Activated CD4-positive, alpha-beta memory T cell treated with anti-CD3 and anti-CD28 coated beads, Interleukin-2, amount 10 ng/mL, durations not matched to agents 7 days and 5 days (primary cell): ENCODE results near the gene CDH23. TPM values are rescaled to one million over a fixed set of nuclear protein-coding genes. Genes with fewer than 3 reads are reported as not detected.
"Not testable (repeated sequence)": the region's sequence is repeated elsewhere in the genome, so short reads cannot be mapped to it uniquely, and the experiment has no call there.

Source experiments
- CTCF ChIA-PET: fragments of 350-600 bp; sonication (Branson Sonifier 250); formaldehyde crosslinking; loops from one replicate; lab custom pipeline; 2021; ENCODE audit warnings: antibody characterized with exemption, inconsistent platforms; lab: Charles Lee
- POLR2A ChIA-PET: fragments of 350-600 bp; sonication (Branson Sonifier 250); formaldehyde crosslinking; loops from one replicate; lab custom pipeline; 2021; ENCODE audit warnings: antibody characterized with exemption; lab: Charles Lee
- DNase-seq: peaks from one replicate; pipeline ENCODE4 v3.0.0-alpha.2; 2020
- H3K27ac Mint-ChIP-seq: one replicate; pipeline ENCODE4 v1.8.0; 2021; ENCODE audit warnings: mild to moderate bottlenecking, mixed read lengths
- H3K27me3 Mint-ChIP-seq: one replicate; pipeline ENCODE4 v1.8.0; 2021; ENCODE audit warnings: mixed read lengths
- H3K36me3 Mint-ChIP-seq: one replicate; pipeline ENCODE4 v1.8.0; 2021; ENCODE audit warnings: low read depth, mixed read lengths
- H3K4me1 Mint-ChIP-seq: one replicate; pipeline ENCODE4 v1.8.0; 2021; ENCODE audit warnings: mixed read lengths
- H3K4me3 Mint-ChIP-seq: one replicate; pipeline ENCODE4 v1.8.0; 2021; ENCODE audit warnings: mild to moderate bottlenecking, mixed read lengths
- H3K9me3 Mint-ChIP-seq: one replicate; pipeline ENCODE4 v1.8.0; 2021; ENCODE audit warnings: mixed read lengths
- total RNA-seq, 2 experiments: library from RNA; stranded (reverse); gene quantifications; one replicate each; pipeline ENCODE4 v1.2.3, GENCODE V29; 2021

The CDH23 gene
- 1 to 10 TPM; 1.3 TPM for total RNA-seq

- POLR2A ChIA-PET = no interaction called here
- no peaks in the 10 kb centered on the region for H3K36me3 Mint-ChIP-seq
Observed at GRCh38 chr10:71396711-71397295, at the start of gene CDH23. TSS of gene CDH23 (plus strand) at chr10:71396920. CDS start at chr10:71439832, 42,912 bp downstream.

GRCh38 chr10:71347587-71348395 is 48.9 kb upstream of the CDH23 start:
- Mint-ChIP-seq H3K4me3 (no peak overlapping the region), H3K4me1 (no peaks in the 10 kb centered on the region), H3K27me3 (no peaks in the 10 kb centered on the region), H3K36me3 (no peaks in the 10 kb centered on the region), H3K27ac (no peak overlapping the region), H3K9me3 (no peaks in the 10 kb centered on the region)
- CTCF ChIA-PET = no interaction called here
- POLR2A ChIA-PET = no interaction called here
- no peak for DNase-seq

More at GRCh38 chr10:71396711-71397295, at the start of gene CDH23:
- Mint-ChIP-seq H3K27ac (no peak within 1 kb of the TSS), H3K4me3 (no peak within 1 kb of the TSS), H3K4me1 (peaks cover 8% of the 10 kb centered on the region), H3K9me3 (no peaks in the 10 kb centered on the region), H3K27me3 (peaks cover 66% of the 10 kb centered on the region)
- CTCF ChIA-PET = no interaction called here
- DNase-seq = no peak

GRCh38 chr10:71348850-71349249 is 47.9 kb upstream of the CDH23 start:
- DNase-seq = no peak
- no peaks in the 10 kb centered on the region for H3K4me1 Mint-ChIP-seq
- no peaks in the 10 kb centered on the region for H3K36me3 Mint-ChIP-seq
- no peaks in the 10 kb centered on the region for H3K27me3 Mint-ChIP-seq
- CTCF ChIA-PET = no interaction called here
- no peak overlapping the region for H3K27ac Mint-ChIP-seq
- no peak overlapping the region for H3K4me3 Mint-ChIP-seq
- POLR2A ChIA-PET = no interaction called here
- no peaks in the 10 kb centered on the region for H3K9me3 Mint-ChIP-seq

GRCh38 chr10:71349406-71349805 is 47.3 kb upstream of the CDH23 start:
- H3K27me3 Mint-ChIP-seq = no peaks in the 10 kb centered on the region
- H3K4me3 Mint-ChIP-seq = no peak overlapping the region
- ChIA-PET POLR2A (no interaction called here), CTCF (no interaction called here)
- no peaks in the 10 kb centered on the region for H3K4me1 Mint-ChIP-seq
- no peaks in the 10 kb centered on the region for H3K36me3 Mint-ChIP-seq
- H3K9me3 Mint-ChIP-seq = no peaks in the 10 kb centered on the region
- no peak for DNase-seq
- no peak overlapping the region for H3K27ac Mint-ChIP-seq

- POLR2A ChIA-PET = no interaction called here
- no peak overlapping the region for H3K27ac Mint-ChIP-seq
- no peaks in the 10 kb centered on the region for H3K9me3 Mint-ChIP-seq
- no peak overlapping the region for H3K4me3 Mint-ChIP-seq
- H3K36me3 Mint-ChIP-seq = no peaks in the 10 kb centered on the region
- no peak for DNase-seq
- H3K4me1 Mint-ChIP-seq = no peaks in the 10 kb centered on the region
- CTCF ChIA-PET = no interaction called here
- H3K27me3 Mint-ChIP-seq = no peaks in the 10 kb centered on the region
Observed at GRCh38 chr10:71351087-71351486, 45.6 kb upstream of the CDH23 start.

- Mint-ChIP-seq H3K4me3 (no peak overlapping the region), H3K4me1 (no peaks in the 10 kb centered on the region), H3K27ac (no peak overlapping the region), H3K27me3 (no peaks in the 10 kb centered on the region), H3K9me3 (no peaks in the 10 kb centered on the region), H3K36me3 (no peaks in the 10 kb centered on the region)
- POLR2A ChIA-PET = no interaction called here
- no peak for DNase-seq
- CTCF ChIA-PET = no interaction called here
Observed at GRCh38 chr10:71351628-71352319, 44.9 kb upstream of the CDH23 start.

GRCh38 chr10:71353639-71354038 is 43.1 kb upstream of the CDH23 start:
- no peak for DNase-seq
- ChIA-PET POLR2A (no interaction called here), CTCF (no interaction called here)
- Mint-ChIP-seq H3K4me1 (no peaks in the 10 kb centered on the region), H3K36me3 (no peaks in the 10 kb centered on the region), H3K4me3 (no peak overlapping the region), H3K9me3 (no peaks in the 10 kb centered on the region), H3K27me3 (no peaks in the 10 kb centered on the region), H3K27ac (no peak overlapping the region)

GRCh38 chr10:71354776-71355175 is 41.9 kb upstream of the CDH23 start:
- no peaks in the 10 kb centered on the region for H3K36me3 Mint-ChIP-seq
- no peak for DNase-seq
- no peaks in the 10 kb centered on the region for H3K9me3 Mint-ChIP-seq
- no peaks in the 10 kb centered on the region for H3K4me1 Mint-ChIP-seq
- H3K27me3 Mint-ChIP-seq = no peaks in the 10 kb centered on the region
- no peak overlapping the region for H3K4me3 Mint-ChIP-seq
- ChIA-PET POLR2A (no interaction called here), CTCF (no interaction called here)
- H3K27ac Mint-ChIP-seq = no peak overlapping the region

GRCh38 chr10:71355886-71356285 is 40.8 kb upstream of the CDH23 start:
- H3K27ac Mint-ChIP-seq = no peak overlapping the region
- no peak for DNase-seq
- ChIA-PET CTCF (no interaction called here), POLR2A (no interaction called here)
- H3K36me3 Mint-ChIP-seq = no peaks in the 10 kb centered on the region
- no peak overlapping the region for H3K4me3 Mint-ChIP-seq
- no peaks in the 10 kb centered on the region for H3K9me3 Mint-ChIP-seq
- H3K4me1 Mint-ChIP-seq = no peaks in the 10 kb centered on the region
- H3K27me3 Mint-ChIP-seq = no peaks in the 10 kb centered on the region

- CTCF ChIA-PET = no interaction called here
- no peak overlapping the region for H3K27ac Mint-ChIP-seq
- no peak overlapping the region for H3K4me3 Mint-ChIP-seq
- H3K9me3 Mint-ChIP-seq = no peaks in the 10 kb centered on the region
- no peaks in the 10 kb centered on the region for H3K36me3 Mint-ChIP-seq
- DNase-seq = no peak
- POLR2A ChIA-PET = no interaction called here
- H3K27me3 Mint-ChIP-seq = no peaks in the 10 kb centered on the region
- no peaks in the 10 kb centered on the region for H3K4me1 Mint-ChIP-seq
Observed at GRCh38 chr10:71357792-71358265, 38.9 kb upstream of the CDH23 start.

- POLR2A ChIA-PET = no interaction called here
- Mint-ChIP-seq H3K27me3 (no peaks in the 10 kb centered on the region), H3K27ac (no peak overlapping the region), H3K4me1 (no peaks in the 10 kb centered on the region), H3K9me3 (no peaks in the 10 kb centered on the region), H3K36me3 (no peaks in the 10 kb centered on the region), H3K4me3 (no peak overlapping the region)
- CTCF ChIA-PET = interaction anchor here (1.3 kb wide), 1 partner anchor 41 kb away, joined by 4 read pairs; no protein-coding TSS in a partner anchor
- no peak for DNase-seq
Observed at GRCh38 chr10:71358277-71358676, 38.4 kb upstream of the CDH23 start.

GRCh38 chr10:71358906-71359305 is 37.8 kb upstream of the CDH23 start:
- H3K4me3 Mint-ChIP-seq, H3K4me1 Mint-ChIP-seq, H3K27ac Mint-ChIP-seq, H3K9me3 Mint-ChIP-seq, DNase-seq, H3K27me3 Mint-ChIP-seq, H3K36me3 Mint-ChIP-seq: not testable (repeated sequence)
- ChIA-PET POLR2A (interaction anchor here (1.1 kb wide), 1 partner anchor 18 kb away, joined by 4 read pairs; no protein-coding TSS in a partner anchor), CTCF (interaction anchor here (1.0 to 1.3 kb wide), 2 partner anchors 12 to 42 kb away, joined by 3 to 4 read pairs; no protein-coding TSS in a partner anchor)
